GM19397 (cell line): ENCODE data around the gene CCT3.
"Not testable (repeated sequence)": the region's sequence is repeated elsewhere in the genome, so short reads cannot be mapped to it uniquely, and the experiment has no call there.

Experiments used
- ATAC-seq: cut with Tn5 transposase; IDR thresholded peaks from one replicate; pipeline ENCODE4 v1.9.1; 2021; ENCODE audit warnings: mild to moderate bottlenecking, moderate library complexity; ENCODE audit not compliant: unreplicated experiment

Gene CCT3

GRCh38 chr1:156337052-156337887 is 822 bp downstream of the CCT3 start:
- ATAC-seq: no peak

GRCh38 chr1:156336242-156336641 is 1.9 kb downstream of the CCT3 start:
- no peak for ATAC-seq

- ATAC-seq: not testable (repeated sequence)
Measured at GRCh38 chr1:156323179-156323578, 14.9 kb downstream of the CCT3 start.

- no peak for ATAC-seq
Measured at GRCh38 chr1:156320560-156320959, 17.5 kb downstream of the CCT3 start.

GRCh38 chr1:156319664-156320063 is 18.4 kb downstream of the CCT3 start:
- no peak for ATAC-seq

GRCh38 chr1:156316909-156317308 is 21.2 kb downstream of the CCT3 start:
- ATAC-seq: no peak

- ATAC-seq: no peak
Measured at GRCh38 chr1:156310962-156311361, 27.1 kb downstream of the CCT3 start.

GRCh38 chr1:156308078-156308477 is 30.0 kb downstream of the CCT3 start:
- ATAC-seq: no peak

GRCh38 chr1:156305215-156305614 is 32.9 kb downstream of the CCT3 start:
- ATAC-seq: no peak

- ATAC-seq: no peak
Measured at GRCh38 chr1:156303241-156303640, 34.9 kb downstream of the CCT3 start.

GRCh38 chr1:156298852-156299357 is 39.2 kb downstream of the CCT3 start, which contains the start of gene VHLL:
Gene VHLL (minus strand): TSS chr1:156299307. CDS start chr1:156299189, 118 bp downstream.
- no peak for ATAC-seq

GRCh38 chr1:156295391-156295947 is 42.6 kb downstream of the CCT3 start, which contains the start of gene GLMP:
Gene GLMP (minus strand): TSS chr1:156295679. CDS start chr1:156295645, 34 bp downstream.
- ATAC-seq: peak; percentile 50

- ATAC-seq: no peak
Measured at GRCh38 chr1:156293895-156294294, 44.2 kb downstream of the CCT3 start.

- no peak for ATAC-seq
Measured at GRCh38 chr1:156293098-156293434, 45.0 kb downstream of the CCT3 start.

- no peak for ATAC-seq
Measured at GRCh38 chr1:156291226-156292061, 46.6 kb downstream of the CCT3 start.

GRCh38 chr1:156289857-156290256 is 48.2 kb downstream of the CCT3 start:
- ATAC-seq: no peak

GRCh38 chr1:156286061-156286460 is 52.0 kb downstream of the CCT3 start:
- no peak for ATAC-seq

- no peak for ATAC-seq
Measured at GRCh38 chr1:156285437-156285836, 52.7 kb downstream of the CCT3 start.

- ATAC-seq: no peak
Measured at GRCh38 chr1:156284757-156285156, 53.3 kb downstream of the CCT3 start.

GRCh38 chr1:156284112-156284511 is 54.0 kb downstream of the CCT3 start, which contains the start of gene TMEM79:
Gene TMEM79 (plus strand): TSS chr1:156284325. CDS start chr1:156285227, 902 bp downstream.
- ATAC-seq: no peak

- no peak for ATAC-seq
Measured at GRCh38 chr1:156283521-156283920, 54.6 kb downstream of the CCT3 start.
